ENCODE data around the gene WLS.

Gene WLS

DNA sequence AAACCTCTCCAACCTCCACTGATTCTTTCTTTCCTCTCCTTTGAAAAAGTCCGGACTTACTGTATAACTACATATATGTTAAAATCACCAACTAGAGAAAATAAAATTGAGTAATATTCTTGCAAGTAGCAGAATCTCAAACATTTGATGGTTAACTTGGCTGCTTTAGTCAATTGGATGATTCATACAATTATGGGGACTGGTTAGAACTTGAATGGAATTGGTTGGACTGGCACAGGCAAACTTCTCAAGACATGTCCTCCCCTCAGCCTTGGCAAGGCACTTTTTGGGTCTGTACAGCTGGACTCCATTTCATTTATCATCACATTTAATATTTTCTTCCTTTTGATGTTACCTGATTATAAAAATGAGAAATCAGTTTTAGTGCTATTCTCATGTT is 6.5 kb downstream of the WLS start:
- no peak for DNase-seq

DNA sequence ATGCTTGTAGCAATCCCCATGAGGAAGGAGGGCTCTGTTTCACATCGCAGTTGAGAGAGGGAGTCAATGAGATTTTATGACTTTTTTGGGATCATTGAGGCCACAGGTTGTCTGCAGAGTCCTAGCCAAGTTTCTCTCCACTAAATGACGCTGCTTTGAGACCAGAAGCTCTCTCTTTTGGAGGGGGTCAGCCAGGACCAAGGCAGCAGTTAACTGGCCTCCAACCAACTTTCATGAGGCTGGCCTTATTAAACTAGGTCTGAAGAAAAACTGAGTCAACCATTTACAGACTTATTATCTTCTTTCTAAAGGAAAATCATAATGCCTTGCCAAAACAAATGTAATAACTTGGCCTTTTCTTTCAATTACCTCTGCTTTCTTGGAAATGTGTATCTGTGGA is 8.6 kb downstream of the WLS start:
- DNase-seq = no peak

DNA sequence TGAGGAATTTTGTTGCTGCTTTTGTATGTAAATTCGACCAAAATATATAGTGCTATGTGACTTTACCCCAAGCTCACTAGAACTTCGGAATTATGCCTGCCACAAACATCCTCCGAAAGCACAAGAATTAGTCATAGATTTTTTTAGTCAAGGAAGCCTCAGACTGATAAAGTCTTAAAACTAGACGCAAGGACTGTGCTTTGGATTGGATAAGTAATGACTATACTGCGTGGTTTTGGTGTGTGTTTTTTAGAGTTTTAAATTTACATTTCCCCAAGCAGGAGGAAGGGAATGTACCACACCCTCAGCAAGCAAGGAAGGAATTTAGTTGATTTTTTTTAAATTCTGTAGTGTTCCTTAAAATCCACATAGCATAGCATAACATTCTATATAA is 10.3 kb downstream of the WLS start:
- no peak for DNase-seq

DNA sequence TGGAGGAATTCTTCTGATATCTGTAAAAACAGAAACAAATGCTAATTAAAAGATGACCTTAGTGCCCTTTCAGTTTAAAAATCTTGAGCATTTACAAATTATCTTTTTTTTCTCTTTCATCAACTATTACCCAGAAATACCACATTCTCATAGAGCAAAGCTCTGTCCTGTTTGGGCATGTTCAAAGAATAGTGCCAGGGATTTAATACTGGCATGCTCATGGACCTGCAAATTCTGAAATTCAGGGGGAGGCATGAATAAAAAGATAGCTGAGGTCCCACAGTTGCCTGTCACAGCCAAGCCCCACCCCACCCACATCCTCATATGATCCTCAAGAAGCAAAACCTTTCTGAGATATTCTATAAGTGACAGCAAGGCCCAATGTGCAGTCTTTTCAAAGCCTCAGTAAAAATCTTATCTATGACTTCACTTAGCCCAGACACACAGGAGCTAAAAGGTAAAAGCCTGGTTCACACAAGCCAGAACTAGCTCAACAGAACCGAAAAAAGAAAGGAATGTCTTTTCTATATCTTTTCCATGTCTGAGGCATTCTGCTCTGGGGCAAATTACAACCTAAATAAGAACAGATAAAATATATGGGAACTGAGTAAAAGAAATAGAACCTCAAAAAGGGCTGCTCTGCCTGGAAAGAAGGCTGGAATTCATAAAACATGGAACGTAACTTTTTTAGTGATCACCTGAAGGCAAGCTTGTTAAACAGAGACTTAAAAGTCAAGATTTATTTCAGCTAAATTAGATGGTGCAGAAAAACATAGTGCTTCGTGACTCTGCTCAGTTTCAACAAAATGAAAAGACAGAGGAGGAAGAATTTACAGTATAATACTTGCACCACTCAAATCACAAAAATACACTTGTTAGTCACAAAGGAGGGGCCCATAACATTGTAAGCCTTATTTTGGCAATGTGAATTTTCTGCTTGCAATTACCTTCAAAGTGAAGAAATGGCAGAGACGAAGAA is 11.0 kb downstream of the WLS start:
- no peak for DNase-seq

DNA sequence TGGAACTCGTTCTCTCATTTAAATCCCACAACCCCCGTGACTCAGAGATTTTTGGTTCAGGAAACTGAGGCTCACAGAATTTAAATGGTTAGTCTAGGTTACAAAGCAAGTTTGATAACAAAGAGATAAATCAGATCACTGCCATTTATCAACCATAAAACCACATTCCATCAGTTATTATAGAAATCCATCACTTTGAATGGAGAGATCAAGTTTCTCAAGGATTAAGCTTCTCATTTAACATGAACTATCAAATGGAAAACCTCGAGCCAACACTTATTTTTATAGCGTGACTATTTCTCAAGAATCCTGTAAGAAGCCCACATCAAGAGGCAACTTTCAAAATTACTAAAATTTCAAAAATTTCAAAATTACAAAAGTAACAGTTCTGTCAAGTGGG is 11.9 kb downstream of the WLS start:
- no peak for DNase-seq

DNA sequence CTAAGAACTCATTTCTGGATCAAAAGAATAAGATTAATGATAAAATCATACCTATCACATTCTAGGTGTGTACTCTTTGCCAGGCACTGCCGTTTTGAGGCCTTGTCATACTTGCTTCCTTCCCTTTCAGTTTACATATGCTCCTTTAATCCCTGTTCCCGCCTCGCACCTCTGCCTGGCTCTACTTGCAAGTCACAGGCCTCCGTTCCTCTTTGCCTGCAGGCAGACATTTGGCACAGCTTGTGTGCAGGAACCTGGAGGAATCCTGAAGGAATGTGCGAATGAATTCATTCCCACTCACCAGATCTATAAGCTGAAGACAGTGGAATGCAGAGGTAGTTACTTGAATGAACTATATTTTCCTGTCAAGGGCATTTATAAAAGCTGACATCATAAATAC is 13.8 kb downstream of the WLS start:
- DNase-seq = no peak

DNA sequence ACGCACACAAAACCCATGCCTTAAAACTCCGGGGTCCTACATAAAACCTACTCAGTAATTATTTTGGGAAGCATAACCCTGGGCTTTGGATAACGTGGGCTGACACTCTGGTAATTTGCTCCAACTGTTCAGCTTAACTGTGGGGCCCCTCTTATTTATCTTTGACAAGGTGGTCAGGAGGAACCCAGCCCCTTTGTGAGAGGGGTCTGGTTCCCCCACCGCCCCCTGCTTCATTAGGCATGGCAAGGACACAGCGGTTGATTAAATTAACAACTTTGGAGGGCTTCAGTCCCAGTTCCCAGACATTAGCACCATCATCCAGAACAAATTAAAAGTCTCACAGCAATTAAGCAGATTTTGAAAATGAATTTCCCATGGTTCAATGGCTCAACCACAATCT is 14.7 kb downstream of the WLS start:
- DNase-seq = no peak

DNA sequence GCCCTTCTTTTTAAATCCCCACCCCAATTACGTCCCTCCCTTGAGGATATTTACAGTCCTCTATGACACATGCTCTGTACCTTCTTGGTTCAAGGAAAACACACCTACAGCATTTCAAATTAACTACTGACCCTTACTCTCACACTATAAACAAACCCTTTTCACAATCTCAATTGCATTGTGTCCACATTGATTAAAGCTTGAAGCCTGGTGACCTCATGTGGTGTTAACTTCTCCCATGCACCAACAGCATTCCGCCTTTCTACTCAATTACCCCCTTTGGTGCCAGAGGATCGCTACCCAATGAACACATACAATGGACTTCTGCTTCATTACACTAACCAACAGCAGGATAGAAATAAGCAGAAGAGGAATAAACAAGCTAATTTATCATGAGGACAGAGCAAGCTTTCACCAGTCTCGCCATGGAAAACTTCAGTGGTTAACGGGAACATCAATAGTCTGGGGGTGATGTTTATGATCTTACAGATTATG is 15.2 kb downstream of the WLS start:
- no peak for DNase-seq

DNA sequence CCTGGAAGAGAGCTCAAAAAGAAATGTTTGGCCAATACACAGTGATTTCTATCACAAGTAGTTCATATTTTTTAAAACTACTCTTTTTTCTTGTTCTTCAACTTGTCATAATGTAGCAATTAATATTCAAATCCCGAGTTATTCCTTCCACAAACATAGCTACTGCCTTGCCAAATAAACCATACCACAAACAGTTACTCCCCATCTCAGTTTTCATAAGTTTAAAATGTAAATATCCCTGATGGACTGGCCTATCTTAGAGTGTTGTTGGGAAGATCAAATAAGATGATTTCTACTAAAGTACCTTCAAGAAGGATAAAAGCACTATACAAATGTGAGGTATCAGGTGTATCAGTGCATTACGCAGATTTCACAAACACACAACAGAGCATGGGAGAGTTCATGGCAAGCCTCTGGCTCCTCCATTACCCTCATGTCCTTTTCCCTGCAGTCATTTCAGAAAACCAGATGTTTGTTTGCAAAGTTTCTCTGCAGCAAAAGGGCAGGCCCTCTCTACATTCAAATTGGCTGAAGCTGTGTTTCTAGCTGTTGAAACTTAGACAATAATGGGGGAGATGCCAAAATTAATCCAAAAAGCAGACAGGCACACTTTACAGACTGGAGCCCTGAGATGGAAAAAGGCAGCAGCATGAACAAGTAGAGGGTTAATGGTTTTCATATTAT is 16.1 kb downstream of the WLS start:
- no peak for DNase-seq

DNA sequence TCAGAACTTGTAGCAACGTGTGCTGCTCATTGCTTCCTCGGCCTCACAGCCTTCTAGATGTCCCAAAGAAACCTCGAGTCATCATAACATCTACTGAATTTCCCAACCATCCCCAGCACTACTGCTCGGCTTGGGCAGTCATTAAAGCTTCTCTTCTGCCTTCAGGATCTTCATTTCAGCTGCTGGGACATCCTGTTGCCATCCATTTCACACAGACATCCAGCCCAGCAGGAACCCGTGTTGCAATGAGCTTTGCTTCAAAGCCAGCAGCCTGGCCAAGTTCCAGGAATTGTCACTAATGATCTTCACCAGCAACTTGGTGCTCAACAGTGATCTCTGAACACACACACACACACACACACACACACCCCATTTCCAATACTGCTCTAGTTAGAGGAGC is 18.5 kb downstream of the WLS start:
- DNase-seq = no peak

DNA sequence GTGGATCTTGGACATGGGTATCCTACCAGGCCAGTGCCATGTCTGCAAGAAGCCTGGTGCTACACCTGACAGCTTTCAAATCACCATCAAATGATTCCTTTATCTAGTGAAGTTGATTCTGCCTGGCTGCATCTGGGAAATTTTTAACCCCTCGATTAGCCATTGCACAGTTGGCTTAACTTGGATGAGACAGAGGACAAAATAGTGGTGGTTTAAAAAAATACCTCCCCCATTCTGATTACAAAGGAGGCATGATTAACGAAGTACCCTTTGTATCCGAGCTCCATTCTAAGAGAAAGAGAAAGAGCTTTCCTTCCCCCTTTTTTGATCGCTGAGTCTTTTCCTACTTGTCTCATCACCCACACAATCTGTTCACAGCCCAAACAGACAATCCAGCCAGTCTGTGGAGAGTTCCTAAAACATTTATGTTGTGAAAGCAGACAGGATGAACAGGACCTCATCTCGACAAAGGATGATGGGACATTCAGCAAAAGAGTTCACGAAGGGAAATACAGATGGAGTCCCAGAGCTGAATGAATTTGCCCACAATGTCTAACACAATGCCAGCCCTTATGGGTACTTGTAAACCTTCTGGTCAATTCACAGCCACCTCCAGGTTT is 20.5 kb downstream of the WLS start:
- no peak for DNase-seq

DNA sequence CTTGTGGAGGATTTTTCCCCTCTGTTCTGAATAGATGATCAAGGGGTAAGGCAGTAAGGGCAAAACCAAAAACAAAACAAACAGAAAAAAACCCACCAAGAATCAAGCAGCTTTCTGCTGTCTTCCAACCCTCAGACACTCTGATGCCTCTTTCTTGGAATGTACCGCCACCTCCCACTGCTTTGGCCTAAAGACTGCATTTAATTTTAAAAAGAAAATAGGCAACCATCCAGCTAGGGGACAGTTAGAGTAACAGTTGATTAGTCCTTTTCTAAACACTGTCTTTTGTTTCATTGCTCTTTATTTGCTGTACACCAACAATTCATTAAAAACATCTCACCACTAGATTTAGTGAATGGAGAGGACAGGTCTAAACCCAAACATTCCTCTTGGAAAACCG is 21.5 kb downstream of the WLS start:
- DNase-seq = no peak

DNA sequence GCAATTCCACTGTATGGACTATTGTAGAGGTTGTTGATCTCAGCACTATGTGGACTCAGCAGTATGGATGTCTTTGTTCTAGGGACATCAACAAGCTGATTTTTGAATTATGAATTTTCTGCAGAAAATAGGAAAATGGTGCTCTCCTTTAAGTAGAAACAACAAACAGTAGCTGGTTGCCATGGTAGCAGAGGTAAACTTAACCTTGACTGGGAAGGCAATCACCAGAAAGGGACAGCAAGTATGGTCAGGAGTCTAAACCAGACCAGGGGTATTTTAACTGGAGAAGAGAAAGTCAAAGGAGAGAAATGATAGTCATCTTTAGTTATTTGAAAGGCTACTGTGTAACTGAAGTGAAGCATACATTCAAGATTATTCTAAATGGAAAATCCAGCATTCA is 22.3 kb downstream of the WLS start:
- no peak for DNase-seq

DNA sequence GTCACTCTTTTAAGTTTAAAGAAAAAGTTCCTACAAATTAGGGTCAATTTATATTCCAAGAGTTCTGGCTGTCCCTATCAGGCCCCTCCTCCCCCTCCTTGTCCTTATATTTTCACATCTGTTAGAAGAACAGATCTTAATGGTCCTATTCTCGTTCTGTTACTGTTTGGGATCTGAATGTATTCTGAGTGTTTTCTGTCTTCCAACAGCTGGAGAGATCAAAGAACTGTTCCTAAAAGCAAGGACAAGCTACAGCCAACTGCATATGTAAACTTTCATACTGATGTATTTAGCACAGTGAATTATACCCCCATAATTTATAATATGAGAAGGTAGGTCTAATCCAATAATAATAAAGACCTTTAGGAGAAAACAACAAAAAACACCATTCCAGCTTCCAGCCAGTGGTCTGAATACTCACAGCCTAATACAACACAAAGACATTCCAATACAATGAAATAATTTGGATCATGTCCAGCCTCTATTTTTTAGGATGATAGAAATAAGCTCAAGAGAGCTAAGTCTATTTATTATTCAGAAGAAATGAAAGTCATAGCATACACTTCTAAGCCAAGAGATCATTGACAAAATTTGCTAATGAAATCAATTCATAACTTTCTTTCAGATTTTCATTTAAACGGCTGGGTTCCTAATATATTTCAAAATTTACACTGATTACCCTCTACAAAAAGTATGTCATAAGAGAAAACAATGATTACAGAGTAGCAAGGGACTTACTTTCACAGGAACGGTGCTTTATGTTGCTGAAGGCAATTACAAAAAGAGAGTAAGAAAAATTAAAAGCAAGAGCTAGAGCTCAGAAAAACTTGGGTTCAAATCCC is 25.3 kb downstream of the WLS start:
- no peak for DNase-seq

DNA sequence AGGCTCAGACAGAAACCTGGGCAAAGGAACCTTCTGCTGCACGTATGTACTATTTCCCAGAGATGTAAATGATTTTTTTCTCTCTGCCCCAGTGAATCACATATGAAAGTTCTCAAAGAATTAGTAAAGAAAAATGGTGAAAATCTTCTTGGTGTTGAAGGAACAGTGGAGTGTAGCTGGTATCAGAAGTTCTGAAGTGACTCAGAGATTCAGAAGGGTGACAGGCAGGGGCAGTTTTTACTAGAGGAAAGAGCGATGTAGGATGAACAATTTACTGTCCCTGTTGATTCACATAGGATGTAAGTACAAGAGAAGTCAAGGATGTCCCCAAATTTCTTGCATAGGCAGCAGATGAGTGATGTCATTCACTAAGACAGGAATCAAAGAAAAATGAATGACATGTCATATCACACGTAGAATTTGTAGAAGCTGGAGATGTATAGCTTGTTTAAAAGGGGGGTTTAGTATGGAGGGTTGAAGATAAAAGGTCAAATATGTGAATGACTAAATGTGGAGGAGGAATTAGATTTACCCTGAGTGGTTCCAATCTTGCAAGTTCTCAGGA is 26.4 kb downstream of the WLS start:
- no peak for DNase-seq

DNA sequence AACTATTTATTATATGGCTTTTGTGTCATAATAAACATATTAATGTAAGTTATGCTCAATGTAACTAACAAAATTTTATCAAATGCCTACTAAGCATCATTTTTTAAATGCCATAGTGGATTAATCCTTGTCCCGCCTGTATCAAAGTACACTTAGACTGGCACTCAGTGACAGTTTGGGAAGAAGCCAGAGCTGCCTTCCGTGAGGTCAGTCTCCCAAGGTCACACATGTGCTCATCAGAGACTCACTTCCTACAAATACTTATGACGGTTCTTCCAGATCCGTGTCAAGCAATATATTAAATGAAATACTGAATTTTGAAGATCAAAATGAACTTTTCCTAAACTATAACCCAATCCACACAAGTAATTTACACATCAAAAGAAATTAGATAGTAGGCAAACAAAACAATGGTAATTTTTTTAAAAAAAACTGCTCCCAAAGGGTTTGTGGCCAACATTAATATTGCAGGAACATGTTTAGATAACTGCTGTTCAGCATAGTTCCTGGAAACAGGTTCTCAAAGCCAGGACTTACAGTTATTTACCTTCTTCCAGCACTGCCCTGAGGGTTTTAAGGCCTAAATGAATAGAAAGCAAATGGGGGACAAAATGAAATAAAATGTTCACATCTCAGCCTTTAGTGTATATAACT is 27.2 kb downstream of the WLS start:
- no peak for DNase-seq

DNA sequence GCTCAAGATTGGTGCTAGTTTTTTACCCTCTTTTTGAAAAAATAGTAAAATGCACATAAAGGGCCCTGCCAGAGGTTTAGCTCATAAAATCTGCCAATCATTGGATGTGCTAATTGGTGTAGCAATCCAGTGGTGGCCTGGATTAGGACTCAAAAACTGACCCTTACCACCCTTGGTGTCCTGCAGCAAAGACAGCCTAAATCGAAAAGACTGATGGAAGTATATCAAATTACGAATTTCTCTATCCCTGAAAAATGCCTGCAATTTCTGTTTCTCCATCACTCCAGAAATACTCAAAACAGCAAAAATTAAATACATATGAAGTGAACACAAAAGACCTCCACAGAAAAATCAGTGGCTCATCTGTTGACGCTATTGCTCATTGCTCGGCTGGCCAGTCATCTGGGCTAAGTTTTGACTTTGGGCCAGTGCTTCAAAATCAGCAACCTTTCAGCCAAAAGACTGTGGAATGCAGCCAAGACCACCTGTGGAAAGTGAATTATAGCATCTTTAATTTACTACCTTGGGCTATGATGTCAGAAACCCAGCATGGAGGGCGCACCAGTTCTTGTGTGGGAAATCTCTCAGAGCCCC is 30.0 kb downstream of the WLS start:
- DNase-seq = no peak

DNA sequence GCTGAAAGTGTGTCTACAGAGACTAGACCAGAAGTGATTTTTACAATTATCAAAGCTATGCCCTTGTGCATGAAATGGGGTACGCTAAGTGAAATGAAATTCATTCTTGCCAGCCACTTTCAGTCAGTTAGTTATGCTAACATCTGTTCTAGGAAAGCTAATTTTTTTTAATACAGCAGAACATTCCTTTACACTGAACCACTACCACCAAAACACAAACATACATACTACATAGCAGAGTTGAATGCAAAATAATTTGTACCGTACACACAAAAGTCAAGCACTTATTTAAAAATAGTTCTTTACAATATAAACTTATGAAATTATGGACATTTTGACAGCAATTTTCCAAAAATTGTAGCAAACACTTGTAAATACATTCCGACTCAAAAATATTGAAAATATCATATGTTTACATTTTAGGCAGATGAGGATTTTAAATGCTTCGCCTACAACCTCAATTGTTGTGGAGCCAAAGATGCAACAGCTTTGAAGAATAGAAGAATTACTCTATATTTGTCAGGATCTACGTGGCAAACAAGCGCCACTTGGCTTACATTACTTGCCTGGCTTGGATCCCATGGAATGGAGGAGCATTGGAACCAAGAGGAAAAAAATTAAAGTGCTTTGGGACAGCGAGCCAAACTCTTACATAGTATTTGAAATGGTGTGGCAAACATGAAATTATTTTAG is 30.6 kb downstream of the WLS start:
- DNase-seq = no peak

DNA sequence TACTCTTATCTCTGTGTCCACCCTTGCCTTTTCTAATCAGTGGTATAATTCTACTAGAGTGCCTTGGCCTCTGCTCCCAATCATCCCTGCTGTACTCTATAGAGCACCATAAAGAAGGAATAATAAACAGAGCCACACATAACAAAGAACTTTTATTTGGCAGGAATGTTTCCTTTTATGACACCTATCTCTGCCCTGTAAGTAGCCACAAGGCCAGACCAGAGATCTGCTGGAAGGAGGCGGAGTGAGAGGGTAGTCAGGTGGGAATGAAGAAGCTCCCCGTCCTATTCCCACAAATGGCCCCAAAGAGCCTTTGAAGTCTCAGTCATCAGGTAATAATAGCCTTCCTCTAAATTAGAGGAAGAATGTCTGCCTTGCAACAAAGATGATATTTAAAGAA is 32.7 kb downstream of the WLS start:
- no peak for DNase-seq

DNA sequence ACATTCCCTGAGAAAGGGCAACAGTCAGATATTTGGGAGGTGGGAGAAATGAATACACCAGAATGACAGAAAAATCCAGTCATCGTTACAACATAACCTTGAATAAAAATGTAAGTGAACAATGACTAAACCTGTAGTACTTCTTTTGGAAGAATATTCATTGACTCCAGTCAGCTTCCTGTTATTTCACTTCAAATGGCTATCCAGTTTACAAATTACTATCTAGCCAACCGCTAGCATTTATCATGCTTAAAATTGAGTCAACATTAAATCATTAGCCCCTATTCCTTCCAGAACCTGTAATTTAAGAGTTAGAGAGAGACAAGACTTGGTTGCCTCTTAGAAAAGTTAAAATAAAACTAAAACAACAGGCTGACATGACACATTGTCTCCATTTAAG is 33.6 kb downstream of the WLS start:
- DNase-seq = no peak

DNA sequence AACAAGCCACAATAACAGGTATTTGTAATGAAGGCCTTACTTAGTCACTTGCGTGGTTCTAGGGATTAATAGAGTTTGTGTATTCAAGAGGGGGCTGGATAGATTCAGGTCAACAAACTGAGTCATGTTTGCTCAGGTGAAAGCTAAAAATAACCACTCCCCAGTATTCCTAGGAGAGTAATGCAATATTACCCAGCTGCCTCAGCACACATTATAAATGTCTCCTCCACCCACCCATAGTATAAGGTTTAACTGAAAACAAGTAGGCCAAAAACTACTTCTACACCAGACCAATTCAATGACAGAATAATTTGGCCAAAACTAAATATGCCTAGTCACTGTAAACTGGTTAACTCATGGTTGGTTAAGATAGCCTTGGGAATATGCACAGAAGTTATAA is 34.4 kb downstream of the WLS start:
- DNase-seq = no peak

All from activated effector memory CD4-positive, alpha-beta T cell treated with Interleukin-2 at 50 U/mL for 16 hours (primary cell).